ENCODE results near the gene DCC.
A peak's percentile ranks its signal among the peaks of the same experiment; 100 is the strongest.

DCC gene

DNA sequence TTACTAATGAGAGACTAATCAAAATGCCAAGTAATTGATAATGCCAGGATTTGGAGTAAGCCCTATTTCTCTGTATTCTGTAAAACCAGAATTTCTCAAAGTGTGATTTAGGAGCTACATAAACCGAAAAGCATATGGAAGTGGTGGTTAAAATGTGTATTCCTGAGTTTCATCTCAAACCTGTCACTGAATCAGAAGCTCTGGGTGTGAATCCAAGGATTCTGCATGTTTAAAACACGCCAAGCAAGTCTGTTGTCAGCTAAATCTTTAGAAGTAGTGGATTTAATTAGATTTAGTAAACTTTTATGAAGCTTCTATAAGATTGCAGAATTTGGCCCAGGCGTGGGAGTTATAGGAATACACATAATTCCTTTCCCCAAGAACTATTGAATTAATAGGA lies 700.3 kb downstream of the DCC start:
- intact Hi-C loops (cut with DNase I): no loop called here
- no peak for DNase-seq

DNA sequence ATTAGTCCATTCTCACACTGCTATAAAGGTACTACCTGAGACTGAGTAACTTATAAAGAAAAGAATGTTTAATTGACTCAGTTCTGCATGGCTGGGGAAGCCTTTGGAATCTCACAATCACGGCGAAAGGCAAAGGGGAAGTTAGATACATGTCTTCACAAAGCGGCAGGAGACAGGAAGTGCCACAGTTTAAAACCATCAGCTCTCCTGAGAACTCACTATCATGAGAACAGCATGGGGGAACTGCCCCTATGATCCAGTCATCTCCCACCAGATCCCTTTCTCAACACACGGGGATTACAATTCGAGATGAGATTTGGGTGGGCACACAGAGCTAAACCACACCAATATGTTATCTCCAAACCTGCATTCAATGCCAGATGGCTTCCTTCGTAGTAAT lies 716.1 kb downstream of the DCC start:
- intact Hi-C loops (cut with DNase I): no loop called here
- no peak for DNase-seq

DNA sequence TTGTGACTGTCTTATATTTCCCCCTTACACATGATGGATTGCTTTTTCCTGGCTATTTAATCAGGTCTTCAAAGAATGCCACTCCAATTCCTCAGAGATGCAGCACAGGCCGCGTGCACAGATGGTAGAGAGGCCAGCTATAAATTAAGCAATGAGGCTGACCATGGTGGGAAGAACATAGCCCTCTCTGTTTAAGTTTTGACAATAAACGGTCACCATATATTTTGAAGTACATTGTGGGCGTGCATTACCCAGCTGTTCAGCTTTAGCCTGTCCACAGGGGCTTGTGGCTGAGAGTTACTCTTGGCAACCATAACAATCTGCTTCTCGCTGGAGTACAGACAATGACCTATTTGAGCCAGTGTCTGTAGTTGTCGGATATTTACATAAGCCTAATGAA lies 730.8 kb downstream of the DCC start:
- no peak for DNase-seq
- intact Hi-C loops (cut with DNase I): no loop called here

DNA sequence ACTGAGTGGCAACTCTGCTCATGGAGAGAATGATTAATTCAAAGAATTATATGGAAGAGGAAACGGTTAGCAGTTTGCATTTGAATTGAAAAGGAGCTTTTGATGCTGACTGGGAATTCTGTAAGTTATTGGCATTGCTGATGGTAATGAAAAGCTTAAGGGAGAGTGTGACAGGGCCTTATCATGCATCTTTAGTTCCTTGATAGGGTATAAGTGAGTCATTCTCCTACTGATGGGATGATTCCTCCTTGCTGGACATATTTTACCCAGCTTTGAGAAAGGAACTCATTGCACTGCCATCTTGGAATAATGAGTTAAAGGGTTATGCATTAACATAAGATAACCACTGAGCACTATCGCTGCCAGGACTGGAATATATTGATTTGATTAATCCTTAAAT lies 740.7 kb downstream of the DCC start:
- DNase-seq: no peak
- intact Hi-C loops (cut with DNase I): no loop called here

DNA sequence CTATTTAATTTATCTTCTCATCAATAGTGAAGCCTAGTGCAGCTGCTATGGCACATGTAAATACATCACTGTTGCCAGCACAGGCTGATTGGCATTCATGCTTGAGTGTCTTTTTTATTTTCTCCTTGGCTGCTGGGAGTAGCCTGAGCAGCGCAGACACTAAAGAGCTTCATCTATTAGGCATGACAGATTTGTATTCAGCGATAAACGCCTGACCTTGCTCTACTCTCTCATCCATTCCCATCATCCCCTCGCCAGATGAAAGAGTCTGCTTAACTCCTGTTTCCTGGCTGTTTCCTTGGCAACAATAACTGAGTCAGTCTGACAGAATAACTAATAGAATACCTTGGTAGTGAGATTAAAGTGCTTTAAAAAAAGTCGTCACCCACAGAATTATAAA lies 753.6 kb downstream of the DCC start:
- DNase-seq: peak in 20 of 42 donors; percentile 9 to 70 (median 26)

DNA sequence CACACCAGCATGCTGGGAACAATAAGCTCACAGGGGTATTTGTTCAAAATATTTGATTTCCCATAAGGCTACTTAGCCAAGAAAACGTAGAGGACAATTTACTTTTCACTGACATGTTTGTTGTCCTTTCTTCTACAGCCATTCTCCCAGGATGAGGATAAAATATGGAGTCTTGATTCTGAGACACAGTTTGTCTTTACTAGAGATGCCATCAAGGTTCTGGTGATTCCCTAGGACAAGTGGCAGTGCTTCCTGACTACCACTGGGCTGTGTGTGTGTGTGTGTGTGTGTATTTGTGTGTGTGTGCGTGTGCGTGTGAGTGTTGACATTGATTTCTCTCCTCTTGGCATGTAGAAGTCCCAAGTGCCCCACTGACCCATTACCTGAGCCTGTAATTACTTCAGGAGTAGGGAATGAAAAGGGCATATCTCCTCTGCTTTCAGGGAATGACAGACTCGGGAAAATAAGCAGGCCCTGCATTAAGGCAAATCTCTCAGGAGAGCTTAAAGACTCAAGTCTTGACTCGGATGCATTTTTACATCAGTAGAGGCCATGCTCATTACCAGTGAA lies 761.6 kb downstream of the DCC start:
- intact Hi-C loops (cut with DNase I): no loop called here
- DNase-seq: no peak

More for the DNA sequence above, 753.6 kb downstream of the DCC start:
- intact Hi-C loops (cut with DNase I): no loop called here

DNA sequence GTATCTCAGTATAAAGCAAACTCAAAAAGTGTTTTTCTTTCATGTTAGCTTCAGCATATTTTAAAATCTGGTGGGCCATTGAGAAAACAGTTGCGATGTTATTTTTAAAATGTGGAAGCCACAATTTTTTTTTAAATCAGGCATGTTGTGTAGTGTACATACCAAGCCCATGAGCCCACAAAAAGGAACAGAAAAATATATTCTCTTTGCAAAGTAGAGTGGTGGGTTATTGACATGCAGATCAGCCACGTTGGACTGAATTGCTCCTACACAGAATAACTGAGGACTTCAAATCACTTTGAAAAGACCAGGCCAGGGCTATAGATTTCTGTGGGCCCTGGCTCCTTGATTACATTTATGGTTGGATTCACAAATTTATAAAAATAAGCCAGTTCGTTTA lies 774.4 kb downstream of the DCC start:
- intact Hi-C loops (cut with DNase I): no loop called here
- DNase-seq: no peak

DNA sequence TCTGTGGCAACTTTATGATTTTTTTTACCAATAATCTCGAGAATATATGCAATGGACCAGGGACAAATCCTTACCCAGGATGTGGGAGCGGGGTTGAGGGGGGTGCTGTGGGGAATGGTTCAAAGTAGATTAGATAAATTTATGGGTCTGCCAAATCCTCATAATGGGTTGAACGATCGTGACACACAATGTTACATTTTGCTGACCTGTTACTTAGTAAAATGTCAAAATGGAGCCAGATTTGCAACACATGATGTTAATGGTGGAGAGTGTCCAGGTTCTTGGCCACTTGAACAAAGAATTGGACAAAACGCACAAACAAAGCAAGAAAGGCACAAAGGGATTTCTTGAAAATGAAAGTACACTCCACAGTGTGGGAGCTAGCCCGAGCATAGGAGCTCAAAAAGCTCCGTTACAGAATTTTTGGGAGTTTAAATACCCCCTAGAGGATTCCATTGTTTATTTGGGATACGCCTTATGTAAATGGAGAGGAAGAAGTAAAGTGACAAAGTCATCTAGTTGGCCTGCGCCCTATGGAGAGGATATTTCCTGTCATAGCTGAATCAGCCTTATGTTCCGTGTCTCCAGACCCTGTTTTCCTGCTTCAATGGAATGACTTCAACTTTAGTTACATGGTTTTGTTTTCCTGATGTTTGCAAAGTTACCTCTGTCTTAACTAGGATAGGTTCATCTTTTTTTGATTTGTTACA lies 776.0 kb downstream of the DCC start:
- DNase-seq: no peak
- intact Hi-C loops (cut with DNase I): no loop called here

DNA sequence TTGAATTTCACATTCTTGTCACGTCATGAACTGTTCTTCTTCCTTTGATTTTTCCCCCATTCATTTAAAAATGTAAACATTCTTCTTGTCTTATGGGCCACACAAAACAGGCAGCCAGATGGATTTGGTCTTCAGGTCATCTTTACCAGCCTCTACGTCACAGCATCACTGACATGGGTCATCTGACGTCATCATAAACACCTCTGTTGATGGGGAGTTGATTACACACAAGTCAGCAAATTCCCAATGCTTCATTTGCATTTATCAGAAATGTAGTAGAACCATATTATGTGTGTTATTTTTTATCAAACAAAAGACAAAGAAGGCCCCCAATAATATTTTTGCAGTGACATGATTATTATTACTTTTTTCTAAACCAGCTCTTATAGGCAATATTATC lies 777.9 kb downstream of the DCC start:
- no peak for DNase-seq
- intact Hi-C loops (cut with DNase I): no loop called here

DNA sequence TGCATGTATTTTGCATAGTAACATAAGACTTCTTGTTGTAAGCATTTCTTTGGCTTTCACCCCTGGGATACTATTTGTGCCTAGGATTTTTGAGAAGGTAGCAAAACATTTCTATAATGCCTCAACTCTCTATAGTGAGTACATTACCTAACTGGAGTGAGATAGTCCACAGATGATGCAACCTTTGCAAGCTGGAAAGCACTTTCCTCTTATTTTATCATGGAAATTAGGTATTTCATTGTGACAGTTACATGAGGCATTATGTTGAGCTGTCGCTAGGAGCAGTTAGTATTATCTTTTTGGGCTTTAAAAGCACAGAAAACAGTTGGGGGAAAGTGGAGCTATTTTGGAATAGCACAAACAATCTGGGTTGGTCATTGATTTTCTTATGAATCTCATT lies 786.2 kb downstream of the DCC start:
- DNase-seq: no peak
- intact Hi-C loops (cut with DNase I): no loop called here

DNA sequence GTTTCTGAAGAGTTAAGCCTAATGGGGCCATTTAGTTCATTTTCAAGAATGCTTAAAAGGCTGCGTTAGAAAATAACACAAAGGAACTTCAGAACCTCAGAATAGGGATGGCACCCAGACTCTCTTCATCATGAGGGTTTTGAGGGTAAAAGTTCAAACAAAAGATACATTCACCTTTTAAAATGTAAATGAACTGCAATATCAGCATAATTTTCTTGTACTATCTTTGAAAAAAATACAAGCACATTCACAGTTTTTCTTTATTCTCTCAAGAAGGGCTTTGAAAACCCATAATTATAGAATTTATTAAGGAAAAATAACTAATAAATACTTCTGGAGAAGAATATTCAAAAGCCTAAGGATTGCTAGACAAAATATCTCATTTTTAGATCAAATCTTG lies 791.0 kb downstream of the DCC start:
- intact Hi-C loops (cut with DNase I): no loop called here
- no peak for DNase-seq

DNA sequence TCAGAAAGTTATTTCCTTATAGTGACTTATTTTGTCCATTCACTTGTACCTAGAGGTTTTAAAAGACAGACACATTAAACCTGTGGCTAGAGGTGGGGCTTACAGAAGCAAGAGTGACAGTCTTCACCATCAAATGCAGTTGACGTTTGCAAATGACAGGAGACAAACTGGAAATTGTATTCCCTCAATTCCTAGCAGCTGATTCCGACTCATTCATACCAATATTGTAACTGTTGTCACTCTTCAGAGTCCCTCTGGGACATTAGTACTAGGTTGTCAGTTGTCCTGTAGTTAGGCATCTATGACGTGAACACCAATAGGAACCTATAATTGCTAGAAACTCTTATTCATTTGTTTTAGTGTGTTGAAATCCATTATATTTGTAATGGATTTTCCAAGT lies 794.7 kb downstream of the DCC start:
- intact Hi-C loops (cut with DNase I): no loop called here
- no peak for DNase-seq

DNA sequence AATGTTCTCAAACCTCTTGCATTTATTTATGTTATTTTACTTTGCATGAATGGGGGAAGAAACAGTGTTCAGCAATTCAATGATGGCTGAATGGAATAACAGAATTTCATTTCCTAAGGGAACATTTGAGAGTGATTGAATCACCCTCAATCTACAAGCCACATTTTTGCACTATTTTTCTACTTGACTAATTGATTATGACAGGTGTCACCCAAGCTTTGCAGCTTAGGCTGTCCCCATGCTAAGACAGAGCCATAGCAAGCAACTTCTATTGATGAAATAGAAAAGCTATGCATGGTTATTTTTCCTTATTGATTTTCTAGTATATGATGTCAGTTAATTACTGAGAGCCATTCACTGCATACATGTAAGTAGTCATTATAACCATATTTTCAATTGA lies 795.7 kb downstream of the DCC start:
- DNase-seq: no peak
- intact Hi-C loops (cut with DNase I): no loop called here

DNA sequence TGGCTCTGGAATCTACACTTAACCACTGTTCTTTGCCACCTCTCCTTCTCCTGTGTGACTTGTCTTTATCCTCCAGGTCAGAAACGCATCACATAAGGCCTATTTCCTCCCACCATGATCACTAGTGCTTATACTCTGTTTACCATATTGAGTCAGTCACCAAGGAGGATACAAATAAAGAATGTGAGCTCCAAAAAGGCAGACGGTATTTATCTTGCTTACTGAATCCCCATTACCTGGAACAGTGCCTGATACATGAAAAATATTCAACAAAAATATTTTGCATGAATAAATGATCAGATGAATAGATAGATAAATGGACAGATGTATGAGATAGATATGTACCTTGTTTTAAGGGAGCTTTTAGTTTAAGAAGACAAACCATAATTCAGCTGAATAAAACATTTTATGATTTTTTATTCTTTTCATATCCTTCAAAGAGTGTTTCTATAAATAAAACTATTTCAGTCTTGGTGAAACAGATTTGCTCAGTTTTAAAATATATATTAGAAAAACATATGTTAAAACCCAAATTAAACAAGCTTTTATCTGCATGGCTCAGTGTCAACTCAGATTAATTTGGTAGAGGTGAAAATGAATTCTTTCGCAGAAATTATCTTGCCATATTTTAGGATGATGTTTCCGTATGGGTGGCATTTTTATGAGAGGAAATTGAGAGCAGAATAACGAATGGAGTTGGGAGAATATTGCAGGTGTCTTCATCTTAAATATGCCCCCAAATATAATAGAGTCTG lies 799.9 kb downstream of the DCC start:
- intact Hi-C loops (cut with DNase I): no loop called here
- no peak for DNase-seq

DNA sequence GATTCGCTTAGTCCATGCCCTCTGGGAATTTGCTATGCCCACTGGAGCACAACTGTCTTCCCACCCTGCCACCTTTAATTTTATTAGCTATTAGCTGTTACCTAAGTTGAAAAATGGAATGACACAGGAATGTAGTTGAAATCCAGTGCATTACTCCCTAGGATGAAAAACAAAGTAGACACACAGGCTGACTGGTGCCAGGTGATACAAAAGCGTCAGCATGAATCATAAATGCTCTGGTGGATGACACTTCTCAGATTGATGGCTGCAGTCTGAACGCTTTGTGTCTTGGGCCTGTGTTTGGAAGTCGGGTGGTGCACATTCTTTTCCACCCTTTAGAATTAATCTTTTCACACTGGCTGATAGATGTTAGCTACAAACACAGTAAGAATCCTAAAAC lies 802.0 kb downstream of the DCC start:
- intact Hi-C loops (cut with DNase I): no loop called here
- peak in 6 of 42 donors; percentile 3 to 22 (median 14) for DNase-seq

DNA sequence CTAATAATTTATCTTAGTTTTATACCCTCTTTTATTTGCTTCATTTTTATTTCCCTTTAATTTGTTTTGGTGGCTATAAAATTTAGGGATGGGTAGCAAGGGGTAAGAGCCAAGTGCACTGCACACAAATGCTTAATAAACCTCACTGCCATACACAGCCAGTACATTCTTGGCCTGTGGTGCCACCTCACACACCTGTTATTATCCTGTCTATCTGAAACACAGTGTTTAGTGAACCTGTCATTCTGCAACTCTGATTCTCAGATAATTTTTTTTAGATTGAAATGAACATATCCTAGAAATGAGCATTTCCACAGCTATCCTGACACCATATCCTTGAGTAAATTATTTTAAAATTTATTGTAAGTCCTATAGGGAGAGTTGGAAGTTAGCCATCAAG lies 807.5 kb downstream of the DCC start:
- intact Hi-C loops (cut with DNase I): no loop called here
- no peak for DNase-seq

DNA sequence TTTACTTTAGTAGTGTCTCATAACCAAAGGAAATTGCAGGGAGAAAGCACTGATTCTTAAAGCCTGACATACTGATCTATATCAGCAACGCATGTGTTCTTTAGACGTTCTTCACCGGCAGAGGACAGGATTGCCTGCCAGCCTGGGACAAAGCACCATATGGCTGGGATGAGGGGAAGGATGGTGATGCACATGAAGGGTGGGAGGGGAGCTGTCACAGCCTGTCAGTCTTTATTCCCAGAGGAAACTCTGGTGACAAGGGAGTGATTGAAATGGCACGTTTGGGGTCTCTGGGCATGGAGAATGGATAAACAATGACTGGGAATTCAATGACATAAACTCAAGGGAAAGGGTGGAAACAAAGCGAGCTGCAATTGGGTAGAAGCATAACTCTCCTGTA lies 808.1 kb downstream of the DCC start:
- intact Hi-C loops (cut with DNase I): no loop called here
- no peak for DNase-seq

DNA sequence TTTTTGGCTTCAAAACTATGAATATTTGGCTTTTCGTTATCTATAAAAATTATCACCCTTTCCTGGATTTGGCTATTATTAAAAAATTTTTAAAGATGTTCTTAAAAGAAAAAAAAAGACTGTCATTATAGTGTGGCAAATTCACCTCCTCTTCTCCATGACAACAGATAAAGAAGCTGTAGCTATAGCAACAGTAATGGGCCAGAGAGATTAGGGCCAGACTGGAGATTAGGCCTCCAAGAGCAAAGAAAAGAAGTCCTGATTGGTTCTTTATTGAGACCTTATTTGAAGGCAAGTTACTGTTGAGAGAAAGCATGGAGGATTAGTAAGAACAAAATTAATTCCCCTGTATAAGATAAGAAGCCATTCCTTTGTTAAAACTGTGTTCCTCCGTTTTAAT lies 812.5 kb downstream of the DCC start:
- intact Hi-C loops (cut with DNase I): no loop called here
- no peak for DNase-seq

DNA sequence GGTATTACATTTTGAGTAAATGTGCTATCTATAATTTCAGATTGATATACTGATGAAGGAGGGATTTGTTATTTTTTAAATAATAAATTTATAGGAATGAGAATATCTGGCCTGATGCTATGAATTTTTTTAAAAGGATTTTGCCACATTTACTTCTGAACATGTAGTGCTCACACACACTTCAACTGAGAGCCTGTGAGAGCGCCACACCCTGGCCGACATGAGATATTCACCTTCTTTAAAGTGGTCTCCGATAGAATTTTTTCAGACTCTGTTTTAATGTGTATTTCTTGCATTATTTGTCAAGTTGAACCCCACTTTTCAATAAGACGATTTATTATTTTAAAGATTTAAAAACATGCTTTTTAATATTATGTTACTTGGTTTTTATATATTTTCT lies 813.3 kb downstream of the DCC start:
- intact Hi-C loops (cut with DNase I): no loop called here
- DNase-seq: peak in 15 of 42 donors; percentile 4 to 64 (median 23)

DNA sequence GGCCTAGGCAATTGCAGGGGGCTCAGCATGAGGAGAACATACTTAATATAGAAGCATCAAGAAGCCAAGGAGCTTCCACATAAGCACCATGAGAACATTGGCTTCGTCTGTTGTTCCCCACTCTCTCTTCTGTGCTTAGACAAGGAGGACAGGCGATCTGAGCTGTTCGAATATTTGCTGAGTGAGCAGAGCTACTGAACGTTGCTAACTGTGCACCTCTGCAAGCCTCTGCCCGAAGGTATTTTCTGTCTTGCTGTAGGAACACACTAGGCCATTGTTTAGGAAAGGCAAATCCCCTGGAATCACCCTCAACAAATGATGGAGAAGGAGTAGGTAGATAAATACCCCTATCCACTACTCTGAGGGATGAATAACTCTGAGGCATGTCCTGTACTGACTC lies 813.8 kb downstream of the DCC start:
- intact Hi-C loops (cut with DNase I): no loop called here
- DNase-seq: no peak

DNA sequence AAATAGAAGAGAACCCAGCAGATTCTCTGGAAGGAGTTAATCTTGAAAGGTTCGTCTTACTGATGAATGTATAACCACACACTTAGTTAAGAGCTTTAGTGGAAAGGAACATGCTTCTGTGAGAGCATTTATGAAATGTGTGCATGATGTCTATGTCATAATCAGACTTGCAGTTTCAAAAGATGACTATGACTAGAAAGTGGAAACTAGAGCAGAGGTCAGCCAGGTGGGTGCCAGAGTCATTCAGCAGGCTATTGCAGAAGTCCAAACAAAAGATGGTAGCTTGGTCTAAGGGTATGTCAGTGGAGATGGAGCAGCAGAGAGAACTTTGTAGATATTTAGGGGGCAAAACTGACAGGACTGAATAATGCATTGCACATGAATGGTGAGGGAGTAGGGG lies 825.8 kb downstream of the DCC start:
- intact Hi-C loops (cut with DNase I): no loop called here
- DNase-seq: no peak
